ENCODE data around the gene KIF22.

GRCh38 chr16:29743475-29743826 is 47.1 kb upstream of the KIF22 start:
- TF ChIP-seq POLR2A (IDR thresholded peaks at IDR 0.05) (no peak), CTCF (IDR thresholded peaks at IDR 0.05) (no peak)
